Prostate gland (tissue), 2 donors: ENCODE measurements around the gene THRSP. TPM values are rescaled to one million over a fixed set of nuclear protein-coding genes. Genes with fewer than 3 reads are reported as not detected.
"Not testable (repeated sequence)": the region's sequence is repeated elsewhere in the genome, so short reads cannot be mapped to it uniquely, and the experiment has no call there.

Experiments
- DNase-seq: peaks from one replicate; pipeline ENCODE4 v3.0.0-alpha.2; 2019; ENCODE audit warnings: low spot score
- H3K27ac ChIP-seq, 2 donors: fragments of 200-600 bp; sonication (generic); 2 replicates each; pipeline ENCODE4 v1.5.1; 2017 to 2019
- H3K27me3 ChIP-seq: fragments of 200-600 bp; sonication (generic); replicated peaks from 2 replicates; pipeline ENCODE4 v1.5.1; 2019; ENCODE audit not compliant: insufficient read depth
- H3K36me3 ChIP-seq, 2 donors: fragments of 200-600 bp; sonication (generic); 1 replicate in 1 of 2; 2 replicates in 1 of 2; pipeline versions ENCODE4 v1.5.1 to v1.8.1; 2017 to 2019
- H3K4me1 ChIP-seq: fragments of 200-600 bp; sonication (generic); replicated peaks from 2 replicates; pipeline ENCODE4 v1.5.1; 2019
- H3K4me3 ChIP-seq, 2 donors: fragments of 200-600 bp; sonication (generic); 2 replicates each; pipeline ENCODE4 v1.5.1; 2017 to 2019
- H3K9me3 ChIP-seq: fragments of 200-600 bp; sonication (generic); 2 replicates; pipeline ENCODE4 v1.5.1; 2017
- POLR2A ChIP-seq: fragments of 450-650 bp; IDR thresholded peaks from one replicate; pipeline ENCODE4 v1.6.1; 2016; ENCODE audit warnings: antibody characterized with exemption, mild to moderate bottlenecking
- POLR2AphosphoS5 ChIP-seq: sonication (generic); formaldehyde crosslinking; IDR thresholded peaks from one replicate; pipeline ENCODE4 v1.6.1; 2017; ENCODE audit warnings: antibody characterized with exemption
- WGBS: methylation state at CpG from one replicate; pipeline ENCODE4 v1.1.5; 2018; 5-methylcytosine and 5-hydroxymethylcytosine counted together
- intact Hi-C: fragments of 100-400 bp; cut with DNase I; formaldehyde crosslinking; loops from one replicate; pipeline ENCODE4 v1.14.2; 2022
- total RNA-seq, 2 donors: library from RNA; depleted of rRNA; stranded (reverse); fragments of >200 nt; gene quantifications; one replicate each; pipeline ENCODE4 v1.1.0, GENCODE V29; 2016
- TF ChIP-seq, protein P1 (sequence below), 4 experiments: fragments of 200-600 bp in 2 of 4; fragments of 450-650 bp in 2 of 4; sonication (generic) in 2 of 4; IDR thresholded peaks; 1 replicate in 3 of 4; 2 replicates in 1 of 4; pipeline ENCODE4 v1.5.1; 2016 to 2019; ENCODE audit warnings: antibody characterized with exemption in 4 of 4, mild to moderate bottlenecking in 2 of 4, moderate library complexity in 2 of 4

Gene THRSP
- total RNA-seq, 2 donors from 2014 or later, result not detected

DNA sequence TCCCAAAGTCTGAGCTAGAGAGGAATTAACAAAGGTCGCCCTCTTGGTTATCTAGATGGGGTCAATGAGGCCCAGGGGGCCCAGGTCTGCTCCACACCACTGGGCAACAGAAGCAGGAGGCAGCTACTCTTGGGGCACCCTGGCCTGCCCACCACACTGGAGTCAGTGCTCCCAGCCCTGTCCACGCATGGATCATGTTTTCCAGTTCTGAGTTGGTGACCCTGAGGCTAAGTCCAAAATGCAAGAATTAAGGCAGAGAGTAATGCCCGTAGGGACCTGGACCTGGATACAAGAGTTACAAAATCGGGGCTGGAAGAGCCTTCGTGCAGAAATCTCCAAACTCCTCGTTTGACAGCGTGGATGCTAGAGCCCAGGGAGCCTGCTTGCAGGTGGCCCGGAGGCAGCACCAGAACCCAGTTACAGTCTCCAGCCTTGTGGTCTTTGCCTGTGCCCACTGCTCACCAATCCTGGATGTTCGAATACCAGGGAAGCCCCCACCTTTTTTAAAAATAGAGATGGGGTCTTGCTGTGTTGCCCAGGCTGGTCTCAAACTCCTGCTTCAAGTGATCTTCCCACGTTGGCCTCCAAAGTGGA is 6.1 kb upstream of the THRSP start:
- intact Hi-C loops, result no loop called here
- H3K27ac ChIP-seq, result no peak overlapping the region
- no peak for TF ChIP-seq POLR2AphosphoS5
- TF ChIP-seq, protein P1, sequence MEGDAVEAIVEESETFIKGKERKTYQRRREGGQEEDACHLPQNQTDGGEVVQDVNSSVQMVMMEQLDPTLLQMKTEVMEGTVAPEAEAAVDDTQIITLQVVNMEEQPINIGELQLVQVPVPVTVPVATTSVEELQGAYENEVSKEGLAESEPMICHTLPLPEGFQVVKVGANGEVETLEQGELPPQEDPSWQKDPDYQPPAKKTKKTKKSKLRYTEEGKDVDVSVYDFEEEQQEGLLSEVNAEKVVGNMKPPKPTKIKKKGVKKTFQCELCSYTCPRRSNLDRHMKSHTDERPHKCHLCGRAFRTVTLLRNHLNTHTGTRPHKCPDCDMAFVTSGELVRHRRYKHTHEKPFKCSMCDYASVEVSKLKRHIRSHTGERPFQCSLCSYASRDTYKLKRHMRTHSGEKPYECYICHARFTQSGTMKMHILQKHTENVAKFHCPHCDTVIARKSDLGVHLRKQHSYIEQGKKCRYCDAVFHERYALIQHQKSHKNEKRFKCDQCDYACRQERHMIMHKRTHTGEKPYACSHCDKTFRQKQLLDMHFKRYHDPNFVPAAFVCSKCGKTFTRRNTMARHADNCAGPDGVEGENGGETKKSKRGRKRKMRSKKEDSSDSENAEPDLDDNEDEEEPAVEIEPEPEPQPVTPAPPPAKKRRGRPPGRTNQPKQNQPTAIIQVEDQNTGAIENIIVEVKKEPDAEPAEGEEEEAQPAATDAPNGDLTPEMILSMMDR (IDR thresholded peaks at IDR 0.05), result no peak
- no peak for TF ChIP-seq POLR2A
- H3K36me3 ChIP-seq, result no peaks in the 10 kb centered on the region
- DNase-seq, result no peak
- no peaks in the 10 kb centered on the region for H3K27me3 ChIP-seq
- WGBS, result 85% methylated on average over 10 of the region's 10 CpGs
- H3K4me1 ChIP-seq, result no peaks in the 10 kb centered on the region
- no peak overlapping the region for H3K4me3 ChIP-seq
- no peaks in the 10 kb centered on the region for H3K9me3 ChIP-seq

DNA sequence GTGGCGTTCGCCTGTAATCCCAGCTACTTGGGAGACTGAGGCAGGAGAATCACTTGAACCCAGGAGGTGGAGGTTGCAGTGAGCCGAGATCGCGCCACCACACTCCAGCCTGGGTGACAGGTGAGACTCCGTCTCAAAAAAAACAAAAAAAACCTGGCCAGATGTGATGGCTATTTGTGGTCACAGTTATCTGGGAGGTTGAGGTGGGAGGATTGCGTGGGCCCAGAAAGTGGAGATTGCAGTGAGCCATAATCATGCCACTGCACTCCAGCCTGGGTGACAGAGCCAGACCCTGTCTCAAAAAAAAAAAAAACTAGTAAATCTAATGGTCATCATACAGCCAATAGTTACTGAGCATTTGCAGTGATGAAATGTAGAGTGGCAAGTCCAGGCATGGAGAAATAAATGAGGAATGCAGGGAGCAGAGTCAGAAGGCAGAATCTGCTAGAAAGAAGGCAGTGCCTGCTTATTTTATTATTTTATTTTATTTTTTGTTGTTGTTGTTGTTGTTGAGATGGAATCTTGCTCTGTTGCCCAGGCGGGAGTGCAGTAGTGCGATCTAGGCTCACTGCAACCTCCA is 3.8 kb upstream of the THRSP start:
- H3K4me1 ChIP-seq, intact Hi-C loops, H3K4me3 ChIP-seq, H3K27ac ChIP-seq, DNase-seq, H3K9me3 ChIP-seq, H3K27me3 ChIP-seq, H3K36me3 ChIP-seq: not testable (repeated sequence)
- WGBS, result 96% methylated on average over 9 of the region's 9 CpGs

DNA sequence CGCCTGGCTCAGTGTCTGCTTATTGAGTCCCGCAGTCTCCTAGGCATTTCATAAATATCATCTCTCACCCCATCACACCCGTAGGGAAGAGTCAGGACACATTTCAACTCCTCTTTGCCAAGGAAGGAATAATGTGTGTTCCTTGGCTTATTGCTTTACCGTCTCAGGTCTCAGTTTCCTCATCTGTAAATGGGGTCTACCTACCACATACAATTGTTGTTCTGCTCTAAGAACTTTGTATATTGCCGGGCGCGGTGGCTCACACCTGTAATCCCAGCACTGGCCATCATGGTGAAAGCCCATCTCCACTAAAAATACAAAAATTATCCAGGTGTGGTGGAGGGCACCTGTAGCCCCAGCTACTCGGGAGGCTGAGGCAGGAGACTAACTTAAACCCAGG is 3.1 kb upstream of the THRSP start:
- WGBS, result 94% methylated on average over 8 of the region's 8 CpGs
- intact Hi-C loops, result no loop called here
- no peak overlapping the region for H3K4me3 ChIP-seq
- H3K27me3 ChIP-seq, result no peaks in the 10 kb centered on the region
- H3K36me3 ChIP-seq, result no peaks in the 10 kb centered on the region
- H3K27ac ChIP-seq, result no peak overlapping the region
- TF ChIP-seq, protein P1 (IDR thresholded peaks at IDR 0.05), result no peak
- no peak for TF ChIP-seq POLR2A
- no peak for TF ChIP-seq POLR2AphosphoS5
- H3K4me1 ChIP-seq, result no peaks in the 10 kb centered on the region
- no peak for DNase-seq
- H3K9me3 ChIP-seq, result no peaks in the 10 kb centered on the region

DNA sequence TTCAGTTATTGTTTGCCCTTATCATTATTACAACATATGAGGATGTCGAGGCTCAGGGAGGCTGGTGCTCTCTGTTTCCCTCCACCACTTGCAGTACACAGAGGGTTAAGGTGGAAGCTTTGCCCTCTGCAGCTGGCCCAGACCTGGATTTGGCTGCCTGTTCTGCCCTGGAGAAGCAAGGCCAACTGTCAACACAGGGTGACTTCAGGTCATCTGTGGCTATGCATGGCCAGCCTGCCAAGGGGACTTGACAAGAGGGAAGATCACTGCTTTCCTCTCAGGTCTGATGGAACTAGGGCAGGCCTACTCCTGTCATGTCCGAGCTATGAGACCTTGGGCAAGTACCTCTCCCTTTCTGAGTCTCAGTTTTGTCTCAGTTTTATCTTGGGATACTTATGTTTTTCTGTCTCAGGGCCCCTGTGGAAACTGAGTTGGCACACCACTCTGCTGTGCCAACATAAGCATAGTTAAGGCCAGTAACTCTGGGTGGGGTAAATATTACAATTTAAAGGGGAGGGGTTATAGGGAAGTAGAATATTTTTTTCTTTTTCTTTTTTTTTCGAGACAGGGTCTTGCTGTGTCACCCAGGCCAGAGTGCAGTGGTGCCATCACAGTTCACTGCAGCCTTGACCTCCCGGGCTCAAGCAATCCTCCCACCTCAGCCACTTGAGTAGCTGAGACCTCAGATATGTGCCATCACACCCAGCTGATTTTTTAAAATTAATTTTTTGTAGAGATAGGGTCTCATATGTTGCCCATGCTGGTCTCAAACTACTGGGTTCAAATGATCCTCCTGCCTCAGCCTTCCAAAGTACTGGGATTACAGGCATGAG is 2.4 kb upstream of the THRSP start:
- no peaks in the 10 kb centered on the region for H3K36me3 ChIP-seq
- no peaks in the 10 kb centered on the region for H3K4me1 ChIP-seq
- intact Hi-C loops, result no loop called here
- H3K4me3 ChIP-seq, result no peak overlapping the region
- TF ChIP-seq POLR2AphosphoS5, result no peak
- TF ChIP-seq, protein P1 (IDR thresholded peaks at IDR 0.05), result no peak
- TF ChIP-seq POLR2A, result no peak
- H3K9me3 ChIP-seq, result no peaks in the 10 kb centered on the region
- WGBS, result 69% methylated on average over 4 of the region's 4 CpGs
- DNase-seq, result no peak
- no peak overlapping the region for H3K27ac ChIP-seq
- H3K27me3 ChIP-seq, result no peaks in the 10 kb centered on the region

DNA sequence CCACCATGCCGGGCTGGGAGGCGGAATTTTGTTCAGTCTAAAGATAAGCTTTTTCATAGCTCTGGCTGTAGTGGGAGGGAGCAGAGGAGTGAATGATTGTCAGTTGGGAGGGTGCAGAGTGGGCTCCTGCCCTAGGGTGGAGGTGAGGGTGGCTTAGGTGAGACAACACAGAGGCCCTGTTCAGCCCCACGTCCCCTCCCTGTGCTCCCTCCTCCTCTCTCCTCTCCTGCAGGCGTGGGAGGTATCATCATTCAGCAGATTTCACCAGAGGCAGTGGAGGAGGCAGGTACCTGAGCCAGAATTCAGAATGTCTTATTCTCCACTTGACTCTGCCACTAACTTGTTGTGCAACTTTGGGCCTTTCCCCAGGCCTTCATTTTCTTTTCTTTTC is 1.7 kb upstream of the THRSP start:
- Histone ChIP-seq H3K9me3 (no peaks in the 10 kb centered on the region), H3K27me3 (no peaks in the 10 kb centered on the region), H3K36me3 (no peaks in the 10 kb centered on the region), H3K4me3 (no peak overlapping the region), H3K27ac (no peak overlapping the region), H3K4me1 (no peaks in the 10 kb centered on the region)
- intact Hi-C loops, result no loop called here
- 57% methylated on average over 4 of the region's 4 CpGs for WGBS
- TF ChIP-seq POLR2A (no peak), POLR2AphosphoS5 (no peak)
- TF ChIP-seq, protein P1 (IDR thresholded peaks at IDR 0.05), result no peak
- DNase-seq, result no peak
